ENCODE data around the gene RNPS1.

DNA sequence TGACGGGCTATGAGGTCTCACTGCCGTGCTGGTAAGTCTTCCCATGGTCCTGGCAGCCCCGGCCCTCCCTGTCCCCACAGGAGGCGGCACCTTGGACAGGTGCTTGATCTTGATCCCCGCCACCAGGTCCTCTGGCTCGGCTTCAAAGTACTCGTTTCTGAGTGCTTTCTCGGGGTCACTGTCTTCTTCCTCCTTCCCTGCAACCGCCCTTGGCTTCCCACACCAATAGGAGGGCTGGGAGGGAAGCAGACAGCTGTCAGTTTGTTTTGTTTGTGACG is 31.9 kb upstream of the RNPS1 start:
- TF ChIP-seq, protein P1, sequence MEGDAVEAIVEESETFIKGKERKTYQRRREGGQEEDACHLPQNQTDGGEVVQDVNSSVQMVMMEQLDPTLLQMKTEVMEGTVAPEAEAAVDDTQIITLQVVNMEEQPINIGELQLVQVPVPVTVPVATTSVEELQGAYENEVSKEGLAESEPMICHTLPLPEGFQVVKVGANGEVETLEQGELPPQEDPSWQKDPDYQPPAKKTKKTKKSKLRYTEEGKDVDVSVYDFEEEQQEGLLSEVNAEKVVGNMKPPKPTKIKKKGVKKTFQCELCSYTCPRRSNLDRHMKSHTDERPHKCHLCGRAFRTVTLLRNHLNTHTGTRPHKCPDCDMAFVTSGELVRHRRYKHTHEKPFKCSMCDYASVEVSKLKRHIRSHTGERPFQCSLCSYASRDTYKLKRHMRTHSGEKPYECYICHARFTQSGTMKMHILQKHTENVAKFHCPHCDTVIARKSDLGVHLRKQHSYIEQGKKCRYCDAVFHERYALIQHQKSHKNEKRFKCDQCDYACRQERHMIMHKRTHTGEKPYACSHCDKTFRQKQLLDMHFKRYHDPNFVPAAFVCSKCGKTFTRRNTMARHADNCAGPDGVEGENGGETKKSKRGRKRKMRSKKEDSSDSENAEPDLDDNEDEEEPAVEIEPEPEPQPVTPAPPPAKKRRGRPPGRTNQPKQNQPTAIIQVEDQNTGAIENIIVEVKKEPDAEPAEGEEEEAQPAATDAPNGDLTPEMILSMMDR (conservative IDR thresholded peaks at IDR 0.05; ENCODE audit: low read depth in 2 of 2): no peak
- no peak for TF ChIP-seq EZH2phosphoT487 (IDR thresholded peaks at IDR 0.05; ENCODE audit: unreplicated experiment)
- no peak for TF ChIP-seq POLR2AphosphoS5 (IDR thresholded peaks at IDR 0.05; ENCODE audit: low read depth)
- no peak for TF ChIP-seq CREB1 (CRISPR knock-in tag; IDR thresholded peaks at IDR 0.05; ENCODE audit: low read depth)
- TF ChIP-seq, protein P2, sequence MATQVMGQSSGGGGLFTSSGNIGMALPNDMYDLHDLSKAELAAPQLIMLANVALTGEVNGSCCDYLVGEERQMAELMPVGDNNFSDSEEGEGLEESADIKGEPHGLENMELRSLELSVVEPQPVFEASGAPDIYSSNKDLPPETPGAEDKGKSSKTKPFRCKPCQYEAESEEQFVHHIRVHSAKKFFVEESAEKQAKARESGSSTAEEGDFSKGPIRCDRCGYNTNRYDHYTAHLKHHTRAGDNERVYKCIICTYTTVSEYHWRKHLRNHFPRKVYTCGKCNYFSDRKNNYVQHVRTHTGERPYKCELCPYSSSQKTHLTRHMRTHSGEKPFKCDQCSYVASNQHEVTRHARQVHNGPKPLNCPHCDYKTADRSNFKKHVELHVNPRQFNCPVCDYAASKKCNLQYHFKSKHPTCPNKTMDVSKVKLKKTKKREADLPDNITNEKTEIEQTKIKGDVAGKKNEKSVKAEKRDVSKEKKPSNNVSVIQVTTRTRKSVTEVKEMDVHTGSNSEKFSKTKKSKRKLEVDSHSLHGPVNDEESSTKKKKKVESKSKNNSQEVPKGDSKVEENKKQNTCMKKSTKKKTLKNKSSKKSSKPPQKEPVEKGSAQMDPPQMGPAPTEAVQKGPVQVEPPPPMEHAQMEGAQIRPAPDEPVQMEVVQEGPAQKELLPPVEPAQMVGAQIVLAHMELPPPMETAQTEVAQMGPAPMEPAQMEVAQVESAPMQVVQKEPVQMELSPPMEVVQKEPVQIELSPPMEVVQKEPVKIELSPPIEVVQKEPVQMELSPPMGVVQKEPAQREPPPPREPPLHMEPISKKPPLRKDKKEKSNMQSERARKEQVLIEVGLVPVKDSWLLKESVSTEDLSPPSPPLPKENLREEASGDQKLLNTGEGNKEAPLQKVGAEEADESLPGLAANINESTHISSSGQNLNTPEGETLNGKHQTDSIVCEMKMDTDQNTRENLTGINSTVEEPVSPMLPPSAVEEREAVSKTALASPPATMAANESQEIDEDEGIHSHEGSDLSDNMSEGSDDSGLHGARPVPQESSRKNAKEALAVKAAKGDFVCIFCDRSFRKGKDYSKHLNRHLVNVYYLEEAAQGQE (IDR thresholded peaks at IDR 0.05; ENCODE audit: unreplicated experiment): no peak
- no peak for TF ChIP-seq EZH2 (IDR thresholded peaks at IDR 0.05; ENCODE audit: low read depth, unreplicated experiment)
- TF ChIP-seq, protein P3, sequence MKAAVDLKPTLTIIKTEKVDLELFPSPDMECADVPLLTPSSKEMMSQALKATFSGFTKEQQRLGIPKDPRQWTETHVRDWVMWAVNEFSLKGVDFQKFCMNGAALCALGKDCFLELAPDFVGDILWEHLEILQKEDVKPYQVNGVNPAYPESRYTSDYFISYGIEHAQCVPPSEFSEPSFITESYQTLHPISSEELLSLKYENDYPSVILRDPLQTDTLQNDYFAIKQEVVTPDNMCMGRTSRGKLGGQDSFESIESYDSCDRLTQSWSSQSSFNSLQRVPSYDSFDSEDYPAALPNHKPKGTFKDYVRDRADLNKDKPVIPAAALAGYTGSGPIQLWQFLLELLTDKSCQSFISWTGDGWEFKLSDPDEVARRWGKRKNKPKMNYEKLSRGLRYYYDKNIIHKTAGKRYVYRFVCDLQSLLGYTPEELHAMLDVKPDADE (IDR thresholded peaks at IDR 0.05): no peak

Measured in GM23338 (cell line).